Nephron (organoid): ENCODE measurements around the gene THADA.

Experiments used
- H3K27ac Mint-ChIP-seq, 3 experiments: 2 replicates each; pipeline ENCODE4 v1.8.0; 2020; ENCODE audit warnings: mixed read lengths in 3 of 3, mild to moderate bottlenecking in 2 of 3, moderate library complexity in 1 of 3
- H3K27me3 Mint-ChIP-seq: 2 replicates; pipeline ENCODE4 v1.8.0; 2021; ENCODE audit warnings: low read depth, mild to moderate bottlenecking, moderate library complexity, mixed read lengths
- H3K36me3 Mint-ChIP-seq: 2 replicates; pipeline ENCODE4 v1.8.0; 2020; ENCODE audit warnings: low read depth, mixed read lengths
- H3K4me1 Mint-ChIP-seq: 2 replicates; pipeline ENCODE4 v1.8.0; 2020; ENCODE audit warnings: mixed read lengths
- H3K4me3 Mint-ChIP-seq, 3 experiments: 2 replicates each; pipeline ENCODE4 v1.8.0; 2020; ENCODE audit warnings: mild to moderate bottlenecking in 3 of 3, mixed read lengths in 3 of 3, moderate library complexity in 2 of 3
- H3K9me3 Mint-ChIP-seq: 2 replicates; pipeline ENCODE4 v1.8.0; 2020; ENCODE audit warnings: mixed read lengths
- CTCF ChIP-seq, 3 experiments: fragments of 200-600 bp; sonication (generic); IDR thresholded peaks; one replicate each; pipeline ENCODE4 v1.5.0; 2021; ENCODE audit warnings: antibody characterized with exemption in 3 of 3; ENCODE audit not compliant: unreplicated experiment in 3 of 3

The THADA gene

GRCh38 chr2:43356774-43357173 lies 239.1 kb downstream of the THADA start:
- Mint-ChIP-seq H3K4me1 (peaks cover 32% of the 10 kb centered on the region), H3K27me3 (no peaks in the 10 kb centered on the region), H3K4me3 (no peak overlapping the region), H3K9me3 (no peaks in the 10 kb centered on the region), H3K27ac (peak overlapping the region in 1 of 3 experiments; percentile 10), H3K36me3 (peaks cover 4% of the 10 kb centered on the region)
- no peak for TF ChIP-seq CTCF (IDR thresholded peaks at IDR 0.05; ENCODE audit: unreplicated experiment in 3 of 3)

GRCh38 chr2:43355399-43355798 lies 240.4 kb downstream of the THADA start:
- Mint-ChIP-seq H3K9me3 (no peaks in the 10 kb centered on the region), H3K27me3 (no peaks in the 10 kb centered on the region), H3K27ac (peak overlapping the region in 1 of 3 experiments; percentile 55), H3K4me3 (no peak overlapping the region), H3K4me1 (peaks cover 37% of the 10 kb centered on the region), H3K36me3 (peaks cover 4% of the 10 kb centered on the region)
- no peak for TF ChIP-seq CTCF (IDR thresholded peaks at IDR 0.05; ENCODE audit: unreplicated experiment in 3 of 3)

- no peaks in the 10 kb centered on the region for H3K9me3 Mint-ChIP-seq
- H3K36me3 Mint-ChIP-seq, result peaks cover 4% of the 10 kb centered on the region
- peak overlapping the region; percentile 98 to 99 (median 99) for H3K27ac Mint-ChIP-seq
- no peak for TF ChIP-seq CTCF (IDR thresholded peaks at IDR 0.05; ENCODE audit: unreplicated experiment in 3 of 3)
- H3K27me3 Mint-ChIP-seq, result no peaks in the 10 kb centered on the region
- H3K4me1 Mint-ChIP-seq, result peaks cover 67% of the 10 kb centered on the region
- peak overlapping the region in 2 of 3 experiments; percentile 2 to 22 for H3K4me3 Mint-ChIP-seq
Observed at GRCh38 chr2:43349904-43350303, 245.9 kb downstream of the THADA start.

GRCh38 chr2:43348908-43349661 lies 246.8 kb downstream of the THADA start:
- no peaks in the 10 kb centered on the region for H3K9me3 Mint-ChIP-seq
- no peaks in the 10 kb centered on the region for H3K27me3 Mint-ChIP-seq
- H3K36me3 Mint-ChIP-seq, result no peaks in the 10 kb centered on the region
- H3K4me1 Mint-ChIP-seq, result peaks cover 75% of the 10 kb centered on the region
- H3K27ac Mint-ChIP-seq, result peak overlapping the region; percentile 98 to 99 (median 99)
- H3K4me3 Mint-ChIP-seq, result peak overlapping the region; percentile 9 to 11 (median 10)
- no peak for TF ChIP-seq CTCF (IDR thresholded peaks at IDR 0.05; ENCODE audit: unreplicated experiment in 3 of 3)

GRCh38 chr2:43347746-43348145 lies 248.1 kb downstream of the THADA start:
- Mint-ChIP-seq H3K9me3 (no peaks in the 10 kb centered on the region), H3K27ac (peak overlapping the region; percentile 98 to 99 (median 99)), H3K36me3 (no peaks in the 10 kb centered on the region), H3K4me1 (peaks cover 87% of the 10 kb centered on the region), H3K27me3 (no peaks in the 10 kb centered on the region), H3K4me3 (peak overlapping the region; percentile 3 to 38 (median 10))
- no peak for TF ChIP-seq CTCF (IDR thresholded peaks at IDR 0.05; ENCODE audit: unreplicated experiment in 3 of 3)
